GM18861 (cell line): ENCODE measurements around the gene SERPINB5.
"Not testable (repeated sequence)": the region's sequence is repeated elsewhere in the genome, so short reads cannot be mapped to it uniquely, and the experiment has no call there.

Source experiments
- ATAC-seq: cut with Tn5 transposase; IDR thresholded peaks from one replicate; pipeline ENCODE4 v1.9.1; 2021; ENCODE audit not compliant: unreplicated experiment

Gene SERPINB5

DNA sequence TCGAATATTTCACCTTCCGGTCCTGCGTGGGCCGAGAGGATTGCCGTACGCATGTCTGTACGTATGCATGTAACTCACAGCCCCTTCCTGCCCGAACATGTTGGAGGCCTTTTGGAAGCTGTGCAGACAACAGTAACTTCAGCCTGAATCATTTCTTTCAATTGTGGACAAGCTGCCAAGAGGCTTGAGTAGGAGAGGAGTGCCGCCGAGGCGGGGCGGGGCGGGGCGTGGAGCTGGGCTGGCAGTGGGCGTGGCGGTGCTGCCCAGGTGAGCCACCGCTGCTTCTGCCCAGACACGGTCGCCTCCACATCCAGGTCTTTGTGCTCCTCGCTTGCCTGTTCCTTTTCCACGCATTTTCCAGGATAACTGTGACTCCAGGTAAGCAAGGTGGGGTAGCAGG is at the start of gene SERPINB5:
SERPINB5 (plus strand) TSS at position 291 of the 400 bp plus-strand sequence. CDS start 7,471 bp downstream, outside the sequence.
- no peak for ATAC-seq

DNA sequence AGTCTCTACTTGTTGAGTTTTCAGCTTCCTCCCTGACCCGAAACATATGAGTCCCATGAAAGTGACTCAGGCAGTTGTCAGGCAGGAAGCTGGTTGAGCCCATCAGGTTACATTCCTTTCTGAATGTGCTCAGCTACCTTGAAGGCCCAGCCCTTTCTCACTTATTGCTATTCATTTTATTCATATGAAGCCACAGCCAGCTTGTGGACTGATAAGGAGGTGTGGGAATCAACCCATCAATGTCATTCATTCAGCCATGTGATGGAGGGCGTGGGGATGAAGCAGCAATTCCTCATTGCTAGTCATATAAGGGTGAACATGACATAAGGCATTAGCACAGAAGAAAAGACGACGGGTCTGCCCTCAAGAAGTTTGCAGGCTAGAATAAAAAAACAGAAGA is 49.2 kb upstream of the SERPINB5 start:
- ATAC-seq: no peak

DNA sequence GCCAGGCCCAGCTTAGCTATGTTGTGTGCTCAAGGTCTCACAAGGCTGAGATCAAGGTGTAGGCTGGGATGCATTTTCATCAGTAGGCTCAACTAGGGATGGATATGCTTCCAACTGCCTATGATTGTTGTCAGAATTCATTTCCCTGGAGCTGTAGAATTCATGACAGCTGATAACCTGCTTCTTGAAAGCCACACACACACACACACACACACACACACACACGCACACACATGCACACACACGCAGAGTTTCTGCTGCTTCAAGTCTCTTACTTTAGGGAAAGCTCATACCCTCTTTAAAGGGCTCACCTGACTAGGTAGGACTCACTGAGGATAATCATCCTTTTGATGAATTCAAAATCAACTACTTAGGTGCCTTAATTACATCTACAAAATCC is 46.2 kb upstream of the SERPINB5 start:
- ATAC-seq: no peak

- ATAC-seq: no peak
These were observed 45.6 kb upstream of the SERPINB5 start for GRCh38 chr18:63431180-63431579.

DNA sequence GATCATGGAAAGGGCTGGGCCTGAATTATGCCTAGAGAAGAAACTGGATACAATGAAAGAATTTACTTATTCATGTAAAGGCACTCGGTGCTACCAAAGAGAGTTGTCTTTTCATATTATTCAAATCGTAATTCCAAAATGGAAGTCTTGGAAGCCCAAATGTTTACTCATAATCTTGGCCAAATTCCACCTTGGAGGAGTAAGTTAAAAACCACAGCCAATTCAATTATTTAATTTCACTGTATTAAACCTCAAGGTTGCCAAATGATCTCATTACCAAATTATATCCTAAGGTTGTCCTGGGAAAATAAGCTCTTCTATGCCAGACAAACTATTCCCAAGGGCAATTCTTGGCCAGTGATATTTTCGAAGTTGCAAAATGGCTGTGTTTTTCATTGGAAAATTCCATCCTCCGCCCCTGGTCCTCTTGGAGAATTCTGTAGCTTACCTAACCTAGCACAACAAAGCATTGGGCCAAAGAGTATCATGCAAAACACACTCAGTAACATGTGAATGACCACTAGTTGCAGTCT is 43.4 kb upstream of the SERPINB5 start:
- no peak for ATAC-seq

GRCh38 chr18:63438181-63438580 is 38.6 kb upstream of the SERPINB5 start:
- no peak for ATAC-seq

- ATAC-seq: no peak
These were observed 37.4 kb upstream of the SERPINB5 start for GRCh38 chr18:63439334-63439733.

- no peak for ATAC-seq
These were observed 36.5 kb upstream of the SERPINB5 start for GRCh38 chr18:63440219-63440618.

GRCh38 chr18:63440881-63441280 is 35.9 kb upstream of the SERPINB5 start:
- no peak for ATAC-seq

- no peak for ATAC-seq
These were observed 32.9 kb upstream of the SERPINB5 start for GRCh38 chr18:63443829-63444228.

GRCh38 chr18:63444580-63444979 is 32.2 kb upstream of the SERPINB5 start:
- ATAC-seq: no peak

- no peak for ATAC-seq
These were observed 31.7 kb upstream of the SERPINB5 start for GRCh38 chr18:63445037-63445436.

- ATAC-seq: no peak
These were observed 30.5 kb upstream of the SERPINB5 start for GRCh38 chr18:63446266-63446665.

- ATAC-seq: no peak
These were observed 29.7 kb upstream of the SERPINB5 start for GRCh38 chr18:63447066-63447465.

GRCh38 chr18:63449426-63449825 is 27.3 kb upstream of the SERPINB5 start:
- no peak for ATAC-seq

DNA sequence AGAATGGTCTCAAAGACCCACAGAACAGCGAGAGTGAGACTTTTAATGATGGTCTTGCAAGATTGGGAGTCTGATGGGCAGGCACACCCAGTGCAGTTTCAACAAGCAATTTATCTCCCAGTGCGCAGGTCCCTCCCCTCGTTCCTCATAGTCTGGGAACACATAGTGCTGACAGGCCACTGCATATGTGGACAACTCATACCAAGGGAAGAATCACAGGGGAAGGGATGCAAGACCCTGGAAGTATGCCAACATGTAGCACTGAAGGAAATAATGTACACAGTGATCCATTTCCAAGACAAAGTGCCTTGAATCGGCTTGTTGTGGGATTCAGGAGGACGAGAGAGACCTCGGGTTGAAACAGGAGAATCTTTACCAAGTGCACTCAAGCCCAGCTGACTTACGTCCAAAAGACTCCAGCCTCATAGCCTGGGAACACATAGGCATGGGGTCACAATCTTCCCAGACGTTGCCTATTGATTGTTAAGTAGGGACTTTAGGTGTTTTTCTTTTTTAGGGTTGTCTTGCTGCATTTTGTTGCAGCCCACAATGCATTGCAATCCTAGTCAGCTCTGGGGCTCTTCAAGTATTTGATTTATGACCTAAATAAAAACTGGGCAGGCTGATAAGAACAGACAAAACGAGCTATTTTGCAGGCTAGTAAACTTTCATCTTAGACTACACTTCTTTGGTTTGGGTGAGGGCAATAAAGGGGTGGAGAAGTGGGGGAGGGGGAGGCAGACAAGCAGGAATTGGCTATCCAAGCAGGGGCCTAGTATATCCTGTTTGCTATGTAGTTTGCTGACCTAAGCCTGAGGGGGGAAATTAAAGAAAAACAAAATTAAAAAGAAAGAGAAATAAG is 24.7 kb upstream of the SERPINB5 start:
- no peak for ATAC-seq

DNA sequence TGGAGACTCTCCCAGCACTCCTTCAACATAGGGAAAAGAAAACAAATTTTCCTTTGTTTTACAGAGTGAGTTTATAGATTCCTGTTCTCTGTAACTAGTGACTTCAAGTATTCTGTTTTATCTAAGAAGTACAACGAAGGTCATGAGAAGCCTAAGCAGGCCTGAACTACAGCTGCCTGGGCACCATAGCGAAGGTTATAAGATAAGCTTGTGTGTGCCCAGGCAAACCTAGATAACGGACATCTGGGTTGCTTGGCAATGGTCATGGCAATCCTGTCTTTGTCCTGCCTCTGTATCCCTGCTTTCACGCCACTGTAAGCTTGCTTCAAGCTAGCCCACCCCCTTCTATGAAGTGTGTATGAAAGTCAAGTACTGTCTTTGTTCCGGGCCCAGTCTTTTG is 24.0 kb upstream of the SERPINB5 start:
- not testable (repeated sequence) for ATAC-seq

GRCh38 chr18:63454497-63454896 is 22.3 kb upstream of the SERPINB5 start:
- ATAC-seq: no peak

DNA sequence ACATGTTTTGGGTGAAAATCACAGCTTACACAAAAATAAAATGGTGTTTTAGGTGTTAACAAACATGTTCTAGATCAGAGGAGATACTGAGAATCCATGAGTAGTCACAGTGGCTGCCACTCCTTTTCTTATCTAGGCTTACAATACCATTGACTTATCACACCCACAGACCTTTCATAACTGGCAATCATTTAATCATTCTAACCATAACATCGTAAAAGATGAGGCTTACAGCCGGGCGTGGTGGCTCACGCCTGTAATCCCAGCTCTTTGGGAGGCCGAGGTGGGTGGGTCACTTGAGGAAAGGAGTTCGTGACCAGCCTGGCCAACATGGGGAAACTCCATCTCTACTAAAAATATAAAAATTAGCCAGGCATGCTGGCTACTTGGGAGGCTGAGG is 18.8 kb upstream of the SERPINB5 start:
- no peak for ATAC-seq

DNA sequence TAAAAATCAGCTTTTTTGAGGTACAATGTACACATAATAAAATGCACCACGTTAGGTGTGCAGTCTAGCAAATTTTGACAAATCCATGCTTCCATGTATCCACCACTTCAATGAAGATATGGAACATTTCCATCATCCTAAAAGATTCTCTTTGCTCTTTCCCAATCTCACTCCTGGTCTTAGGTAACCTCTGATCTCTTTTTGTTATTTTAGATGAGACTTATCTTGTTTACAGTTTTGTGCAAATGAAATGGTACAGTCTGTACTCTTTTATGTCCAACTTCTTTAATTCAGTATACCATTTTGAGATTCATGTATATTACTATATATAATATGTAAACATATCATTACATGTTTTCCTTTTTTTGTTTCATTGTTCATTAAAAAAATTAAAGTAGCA is 16.3 kb upstream of the SERPINB5 start:
- ATAC-seq: no peak

- no peak for ATAC-seq
These were observed 12.3 kb upstream of the SERPINB5 start for GRCh38 chr18:63464434-63464833.

- ATAC-seq: no peak
These were observed 11.7 kb upstream of the SERPINB5 start for GRCh38 chr18:63465059-63465458.

DNA sequence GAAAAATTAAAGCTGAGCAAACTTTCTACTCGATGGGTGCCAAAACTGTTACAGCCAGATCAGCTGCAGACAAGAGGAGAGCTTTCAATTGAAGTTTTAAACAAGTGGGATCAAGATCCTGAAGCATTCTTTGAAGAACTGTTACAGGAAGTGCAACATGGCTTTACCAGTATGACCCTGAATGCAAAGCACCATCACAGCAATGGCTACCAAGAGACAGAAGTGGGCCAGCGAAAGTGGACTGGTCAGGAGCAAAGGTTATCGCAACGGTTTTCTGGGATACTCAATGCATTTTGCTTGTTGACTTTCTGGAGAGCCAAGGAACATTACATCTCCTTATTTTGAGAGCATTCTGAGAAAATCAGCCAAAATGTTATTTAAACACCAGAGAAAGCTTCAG is 9.1 kb upstream of the SERPINB5 start:
- no peak for ATAC-seq
